NCI-H187 (cell line): ENCODE results near the gene LRFN4.
"Not testable (repeated sequence)": the region's sequence is repeated elsewhere in the genome, so short reads cannot be mapped to it uniquely, and the experiment has no call there.

Experiments used
- DNase-seq, 2 experiments: peaks; one replicate each; lab custom pipeline; 2025; lab: John Stamatoyannopoulos, UW

Gene LRFN4

GRCh38 chr11:66856496-66857233 is at the start of gene LRFN4:
Gene LRFN4 (plus strand): TSS chr11:66857064. CDS start chr11:66857745, 681 bp downstream.
- DNase-seq: peak in 1 of 2 experiments; percentile 50

GRCh38 chr11:66809592-66809991 is 47.3 kb upstream of the LRFN4 start:
- no peak for DNase-seq

DNA sequence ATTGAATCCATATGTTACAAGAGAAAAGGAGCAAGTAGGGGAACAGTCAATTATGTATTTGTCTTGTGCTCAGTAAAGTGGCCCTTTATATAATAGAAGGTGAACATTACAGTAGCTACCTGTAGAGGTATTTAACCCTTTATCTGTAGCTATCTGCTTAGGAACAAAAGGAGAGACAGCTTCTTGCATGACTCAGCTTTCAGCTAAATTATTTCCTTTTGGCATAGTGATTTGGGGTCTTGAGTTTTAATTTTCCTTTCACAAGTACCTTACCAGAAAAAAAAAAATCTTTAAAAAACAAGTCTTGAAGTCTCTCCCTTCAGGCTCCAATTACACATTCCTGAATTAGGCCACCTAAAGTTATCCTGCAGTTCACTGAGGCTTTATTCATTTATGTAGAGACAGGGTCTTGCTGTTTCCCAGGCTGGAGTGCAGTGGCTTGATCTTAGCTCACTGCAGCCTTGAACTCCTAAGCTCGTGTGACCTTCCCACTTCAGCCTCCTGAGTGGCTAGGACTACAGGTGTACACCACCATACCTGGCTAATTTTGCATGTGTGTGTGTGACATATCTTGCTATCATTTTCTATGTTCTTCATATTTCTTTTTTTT is 46.2 kb upstream of the LRFN4 start:
- no peak for DNase-seq

DNA sequence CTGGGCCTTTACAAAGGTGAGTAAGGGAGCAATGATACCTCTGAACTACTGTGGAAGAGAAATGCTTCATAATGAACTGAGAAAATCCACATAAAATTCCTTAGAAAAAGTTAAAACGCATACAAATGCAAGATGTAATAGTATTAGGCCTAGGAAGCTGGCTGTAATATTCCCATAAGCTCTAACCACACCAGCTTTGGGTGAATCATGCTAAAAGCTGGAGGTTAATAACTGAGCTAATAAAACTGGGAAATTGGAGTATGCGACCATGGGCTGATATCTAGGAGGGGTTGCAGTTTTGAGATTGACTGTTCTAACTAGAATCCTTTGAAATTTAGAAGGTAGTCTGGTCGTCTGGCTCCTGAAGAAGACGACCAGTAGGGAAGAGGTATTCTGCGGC is 42.2 kb upstream of the LRFN4 start:
- no peak for DNase-seq

DNA sequence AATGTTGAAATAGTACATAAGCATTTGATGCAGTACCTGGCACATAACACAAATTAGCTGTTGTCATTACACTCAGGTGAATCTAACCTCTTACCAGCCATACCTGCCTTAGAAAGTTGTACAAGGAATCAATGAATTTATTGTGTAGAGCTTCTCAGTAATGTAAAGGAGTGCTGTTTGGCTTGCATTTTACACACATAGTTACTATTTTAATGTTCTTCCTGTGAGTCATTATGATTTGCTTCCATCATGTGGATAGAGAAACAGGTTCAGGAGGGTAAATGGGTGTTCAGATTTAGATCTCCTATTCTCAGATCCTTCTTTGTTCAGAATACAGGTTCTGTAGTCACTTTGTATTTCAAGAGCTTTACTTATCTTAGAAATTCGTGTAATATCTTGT is 41.2 kb upstream of the LRFN4 start:
- DNase-seq: no peak

- no peak for DNase-seq
Observed at GRCh38 chr11:66818231-66818955, 38.5 kb upstream of the LRFN4 start.

- no peak for DNase-seq
Observed at GRCh38 chr11:66820381-66820780, 36.5 kb upstream of the LRFN4 start.

GRCh38 chr11:66820901-66821300 is 36.0 kb upstream of the LRFN4 start:
- no peak for DNase-seq

- DNase-seq: no peak
Observed at GRCh38 chr11:66823700-66824099, 33.2 kb upstream of the LRFN4 start.

- DNase-seq: not testable (repeated sequence)
Observed at GRCh38 chr11:66824573-66824972, 32.3 kb upstream of the LRFN4 start.

DNA sequence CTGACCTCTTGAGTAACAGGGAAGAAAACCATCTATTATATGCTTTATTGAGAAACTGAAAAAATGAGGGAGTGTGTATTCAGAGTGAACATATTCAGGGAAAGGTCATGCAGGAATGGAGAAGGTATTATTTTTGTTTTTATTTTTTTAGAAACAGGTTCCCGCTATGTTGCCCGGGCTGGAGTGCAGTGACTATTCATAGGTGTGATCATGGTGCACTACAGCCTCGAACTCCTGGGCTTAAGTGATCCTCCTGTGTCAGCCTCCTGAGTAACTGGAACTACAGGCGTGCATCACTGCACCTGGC is 22.4 kb upstream of the LRFN4 start:
- no peak for DNase-seq

- no peak for DNase-seq
Observed at GRCh38 chr11:66834943-66835342, 21.9 kb upstream of the LRFN4 start.

GRCh38 chr11:66835768-66836405 is 21.0 kb upstream of the LRFN4 start:
- no peak for DNase-seq

- no peak for DNase-seq
Observed at GRCh38 chr11:66840317-66841091, 16.4 kb upstream of the LRFN4 start.

DNA sequence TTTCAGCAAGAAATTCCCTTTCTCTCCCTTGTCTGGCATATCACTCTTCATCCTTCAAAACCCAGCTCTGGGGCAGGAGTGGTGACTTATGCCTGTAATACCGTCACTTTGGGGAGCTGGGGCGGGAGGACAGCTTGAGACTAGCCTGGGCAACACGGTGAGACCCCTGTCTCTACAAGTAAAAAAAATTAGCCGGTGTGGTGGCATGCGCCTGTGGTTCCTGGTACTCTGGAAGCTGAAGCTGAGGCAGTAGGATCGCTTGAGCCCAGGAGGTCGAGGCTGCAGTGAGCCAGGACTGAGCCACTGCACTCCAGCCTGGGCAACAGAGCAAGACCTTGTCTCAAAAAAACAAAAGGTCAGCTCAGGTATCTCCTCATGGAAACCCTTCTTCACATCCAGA is 15.0 kb upstream of the LRFN4 start:
- no peak for DNase-seq

DNA sequence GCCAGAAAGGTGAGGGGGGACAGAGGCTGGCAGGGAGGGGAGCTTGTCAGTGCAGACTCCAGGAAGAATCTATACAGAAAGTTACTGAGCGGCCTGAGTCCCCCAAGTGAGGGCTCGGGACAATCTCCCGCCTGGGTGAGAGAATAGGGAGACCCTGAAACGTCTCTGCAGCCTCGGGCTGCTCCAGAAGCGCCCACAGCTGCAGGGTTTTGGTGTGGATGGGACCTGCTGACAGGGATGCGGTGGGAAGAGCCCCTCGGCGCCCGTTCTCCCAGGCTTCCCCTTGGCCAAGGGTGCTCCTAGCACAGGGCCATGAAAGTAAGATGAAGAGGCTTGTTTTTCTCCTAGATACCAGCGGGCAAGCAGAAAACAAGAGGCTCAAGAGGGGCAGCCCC is 14.4 kb upstream of the LRFN4 start:
- no peak for DNase-seq

- DNase-seq: peak; percentile 70 to 89
Observed at GRCh38 chr11:66842896-66843775, 13.7 kb upstream of the LRFN4 start, which contains the start of gene RCE1. Gene RCE1 (plus strand): TSS chr11:66843441. CDS start chr11:66843456, 15 bp downstream.

DNA sequence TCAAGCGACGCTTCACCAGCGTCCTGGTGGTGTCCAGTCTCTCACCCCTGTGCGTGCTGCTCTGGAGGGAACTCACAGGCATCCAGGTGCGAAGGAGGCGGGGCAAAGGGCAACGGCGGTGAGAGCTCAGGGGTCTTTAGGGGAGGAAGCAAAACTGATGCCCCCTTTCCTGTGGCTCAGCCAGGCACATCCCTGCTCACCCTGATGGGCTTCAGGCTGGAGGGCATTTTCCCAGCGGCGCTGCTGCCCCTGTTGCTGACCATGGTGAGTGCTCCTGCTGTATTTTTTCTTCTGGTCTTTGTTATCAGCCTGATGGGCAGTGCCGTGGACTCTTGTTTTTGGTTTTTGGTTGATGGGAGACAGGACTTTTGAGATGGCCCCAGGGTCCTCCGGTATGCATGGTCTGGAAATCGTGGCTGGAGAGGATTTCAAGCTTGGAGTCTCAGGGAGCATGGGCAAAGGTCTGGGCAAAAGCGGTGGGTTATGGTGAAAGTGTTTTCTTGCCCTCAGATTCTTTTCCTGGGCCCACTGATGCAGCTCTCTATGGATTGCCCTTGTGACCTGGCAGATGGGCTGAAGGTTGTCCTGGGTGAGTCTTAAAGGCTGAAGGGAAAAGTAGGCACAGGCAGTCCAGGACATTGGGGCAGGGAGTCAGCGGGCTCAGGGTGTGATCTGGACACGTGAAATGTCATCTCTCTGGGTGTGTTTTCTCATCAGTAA is 12.9 kb upstream of the LRFN4 start:
- no peak for DNase-seq

DNA sequence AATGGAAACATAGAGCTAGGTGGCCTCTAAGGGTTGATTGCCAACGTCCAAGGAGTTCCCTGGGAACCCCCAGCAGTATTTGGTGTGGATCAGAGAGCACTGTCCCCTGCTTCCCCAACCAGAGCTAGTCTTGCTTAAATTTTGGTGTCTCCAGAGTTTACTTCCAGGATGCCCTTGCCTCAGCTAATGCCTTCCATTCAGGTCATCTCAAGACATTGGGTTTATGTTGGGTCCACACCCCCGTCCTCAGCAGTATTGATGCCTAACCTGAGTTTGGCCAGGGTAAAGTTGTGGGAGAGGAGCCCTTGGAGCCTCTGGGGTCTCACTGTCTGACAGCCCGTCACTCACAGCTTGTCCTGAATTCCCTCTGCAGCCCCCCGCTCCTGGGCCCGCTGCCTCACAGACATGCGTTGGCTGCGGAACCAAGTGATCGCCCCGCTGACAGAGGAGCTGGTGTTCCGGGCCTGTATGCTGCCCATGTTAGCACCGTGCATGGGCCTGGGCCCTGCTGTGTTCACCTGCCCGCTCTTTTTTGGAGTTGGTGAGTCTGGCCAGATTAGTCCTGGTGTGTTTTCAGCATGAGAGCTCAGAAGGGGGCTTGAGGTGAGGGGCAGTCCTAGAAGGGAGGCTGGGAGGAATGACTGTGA is 12.2 kb upstream of the LRFN4 start:
- no peak for DNase-seq
